GM23248 (cell line): ENCODE measurements around the gene PRR18.

Experiments
- EZH2 ChIP-seq: fragments of 200-600 bp; sonication (generic); IDR thresholded peaks from 2 replicates; pipeline ENCODE4 v1.6.1; 2018; ENCODE audit warnings: antibody characterized with exemption, mild to moderate bottlenecking; ENCODE audit not compliant: insufficient read depth, poor library complexity, severe bottlenecking
- EZH2phosphoT487 ChIP-seq: fragments of 200-600 bp; sonication (generic); IDR thresholded peaks from 2 replicates; pipeline ENCODE4 v1.6.1; 2018; ENCODE audit warnings: antibody characterized with exemption, moderate library complexity, mild to moderate bottlenecking, low read depth; ENCODE audit not compliant: insufficient read depth

DNA sequence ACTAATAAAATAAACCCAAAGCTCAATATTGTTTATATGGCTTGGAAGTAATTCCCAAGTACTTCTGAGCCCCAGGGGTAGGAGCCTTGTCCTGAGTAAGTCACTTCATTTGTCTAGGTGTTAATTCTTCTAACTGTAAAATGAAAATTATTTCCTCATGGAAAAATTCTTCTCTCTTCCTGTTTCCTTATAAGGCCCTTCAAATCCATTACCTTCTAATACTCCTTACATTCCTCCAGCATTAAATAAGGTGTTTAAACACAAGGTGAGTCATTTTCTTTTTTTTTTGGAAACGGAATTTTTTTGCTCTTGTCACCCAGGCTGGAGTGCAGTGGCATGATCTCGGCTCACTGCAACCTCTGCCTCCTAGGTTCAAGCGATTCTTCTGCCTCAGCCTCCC is 41.9 kb downstream of the PRR18 start:
- TF ChIP-seq EZH2, result no peak
- TF ChIP-seq EZH2phosphoT487, result no peak
